Endometrium (tissue), 2 donors: ENCODE measurements around the gene TBX15.
"Not testable (repeated sequence)": the region's sequence is repeated elsewhere in the genome, so short reads cannot be mapped to it uniquely, and the experiment has no call there.

Experiments
- FAIRE-seq: peaks from 2 replicates; lab custom pipeline; 2012; peaks lifted over from hg19 to GRCh38; lab: Jason Lieb, UNC
- donor health status: control.
- donor health status: control.

Gene TBX15

GRCh38 chr1:118958937-118959631, 29.1 kb downstream of the TBX15 start:
- FAIRE-seq, result no peak

- no peak for FAIRE-seq
Observed at GRCh38 chr1:118958140-118958539, 30.0 kb downstream of the TBX15 start.

DNA sequence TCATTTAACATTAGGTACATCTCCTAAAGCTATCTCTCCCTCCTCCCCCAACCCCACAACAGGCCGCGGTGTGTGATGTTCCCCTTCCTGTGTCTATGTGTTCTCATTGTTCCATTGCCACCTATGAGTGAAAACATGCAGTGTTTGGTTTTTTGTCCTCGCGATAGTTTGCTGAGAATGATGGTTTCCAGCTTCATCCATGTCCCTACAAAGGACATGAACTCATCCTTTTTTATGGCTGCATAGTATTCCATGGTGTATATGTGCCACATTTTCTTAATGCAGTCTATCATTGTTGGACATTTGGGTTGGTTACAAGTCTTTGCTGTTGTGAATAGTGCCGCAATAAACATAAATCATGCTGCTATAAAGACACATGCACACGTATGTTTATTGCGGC, 30.6 kb downstream of the TBX15 start:
- not testable (repeated sequence) for FAIRE-seq

- no peak for FAIRE-seq
Observed at GRCh38 chr1:118954301-118954905, 33.7 kb downstream of the TBX15 start.

DNA sequence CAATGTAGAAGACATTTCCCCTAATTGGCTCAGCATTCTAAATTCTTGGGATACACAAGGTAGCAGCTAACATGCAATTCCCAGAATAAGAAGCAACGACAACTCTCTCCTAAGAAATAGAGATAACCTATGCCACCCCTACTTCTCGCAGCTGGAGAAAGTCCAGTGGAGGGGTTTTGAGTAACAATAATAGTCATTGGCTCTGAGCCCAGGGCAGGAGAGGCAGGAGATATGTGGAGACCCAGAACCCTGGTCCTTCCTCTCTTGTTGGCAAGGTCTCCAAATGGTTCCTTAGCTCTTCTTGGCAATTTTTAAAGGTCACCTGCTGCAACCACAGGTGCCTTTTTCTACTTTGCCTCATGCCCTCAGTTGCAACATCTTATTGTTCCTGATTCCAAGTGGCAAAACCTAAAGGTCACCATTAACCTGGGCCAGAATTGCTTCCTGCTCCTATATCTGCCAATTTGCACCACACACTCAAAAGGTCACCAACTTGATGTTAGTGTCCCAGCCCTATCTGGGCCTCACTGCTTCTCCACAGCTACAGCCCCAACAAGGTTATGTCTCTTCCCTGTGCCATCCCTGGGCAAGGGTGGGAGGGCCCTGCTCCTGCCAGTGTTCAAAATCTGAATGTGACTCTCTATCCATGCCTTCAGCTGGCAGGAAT, 36.7 kb downstream of the TBX15 start:
- no peak for FAIRE-seq

DNA sequence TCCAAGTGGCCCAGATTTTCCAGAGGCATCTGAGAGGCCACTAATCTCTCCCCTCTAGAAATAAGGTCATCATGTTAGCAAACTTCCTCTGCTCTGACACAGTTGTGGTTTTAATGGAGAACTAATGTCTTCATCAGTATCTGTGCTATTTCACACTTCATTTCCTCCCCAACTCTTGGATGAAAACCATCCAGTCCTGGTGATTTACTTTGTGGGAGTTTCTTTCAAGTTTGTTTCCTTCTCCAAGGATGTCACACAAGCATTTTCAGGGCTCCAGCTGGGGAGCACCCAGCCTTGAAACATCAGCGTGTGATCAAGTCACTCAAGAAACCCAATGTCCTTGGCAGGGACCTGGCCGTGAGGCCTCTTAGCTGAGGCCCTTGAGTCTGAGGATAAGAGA, 38.8 kb downstream of the TBX15 start:
- no peak for FAIRE-seq

DNA sequence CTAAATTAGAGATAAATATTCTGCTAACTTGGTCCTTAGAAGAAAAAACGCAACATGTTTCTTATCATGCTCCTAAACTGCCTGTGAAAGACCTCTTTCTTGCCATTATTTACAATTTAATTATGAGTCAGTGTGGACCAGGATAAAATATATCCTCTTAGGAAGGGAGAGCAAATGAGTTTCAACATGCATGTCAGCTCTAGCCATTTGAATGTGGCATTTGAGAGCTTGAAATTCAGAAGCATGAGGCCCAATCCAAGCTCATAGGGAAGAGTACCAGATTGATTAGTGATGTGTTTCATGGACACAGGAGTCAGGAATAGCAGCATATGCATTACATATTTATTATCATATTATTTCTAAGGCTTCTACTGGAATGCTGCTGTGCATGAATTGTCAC, 39.3 kb downstream of the TBX15 start:
- FAIRE-seq, result no peak

- no peak for FAIRE-seq
Observed at GRCh38 chr1:118948351-118948750, 39.8 kb downstream of the TBX15 start.

- no peak for FAIRE-seq
Observed at GRCh38 chr1:118947790-118948189, 40.4 kb downstream of the TBX15 start.

DNA sequence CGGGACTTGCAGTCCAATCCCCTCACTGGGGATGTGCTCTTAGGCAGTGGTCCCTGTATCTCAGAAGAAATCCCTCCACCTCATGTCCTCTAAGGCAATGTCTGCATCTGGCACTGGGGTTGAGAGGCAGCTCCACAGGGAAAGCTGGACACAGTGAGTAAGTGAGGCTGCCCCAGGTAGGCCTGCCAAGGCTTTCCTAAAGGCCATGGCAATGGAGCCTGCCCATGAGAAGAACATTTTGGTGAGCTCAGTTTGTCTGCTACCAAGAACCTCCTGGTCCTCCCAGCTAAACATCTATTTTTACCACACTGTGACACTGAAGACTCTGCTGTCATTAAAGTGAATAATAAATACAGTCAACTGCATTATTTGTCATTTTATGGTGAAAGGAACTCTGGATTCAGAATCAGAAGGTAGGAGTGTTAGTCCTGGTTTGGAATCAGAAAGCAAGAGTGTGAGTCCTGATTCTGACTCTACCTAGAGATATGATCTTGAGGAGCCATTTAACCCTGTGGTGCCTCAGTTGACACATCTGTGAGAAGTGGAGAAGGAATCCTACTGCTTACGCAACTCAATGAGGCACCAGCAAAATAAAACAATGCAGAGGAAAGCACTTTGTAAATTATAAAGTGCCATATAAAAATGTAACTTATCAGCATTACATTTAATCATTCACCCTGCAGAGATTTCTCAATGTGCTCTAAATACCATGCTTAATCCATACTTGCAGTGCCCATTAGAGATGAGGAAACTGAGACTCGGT, 41.0 kb downstream of the TBX15 start:
- no peak for FAIRE-seq

DNA sequence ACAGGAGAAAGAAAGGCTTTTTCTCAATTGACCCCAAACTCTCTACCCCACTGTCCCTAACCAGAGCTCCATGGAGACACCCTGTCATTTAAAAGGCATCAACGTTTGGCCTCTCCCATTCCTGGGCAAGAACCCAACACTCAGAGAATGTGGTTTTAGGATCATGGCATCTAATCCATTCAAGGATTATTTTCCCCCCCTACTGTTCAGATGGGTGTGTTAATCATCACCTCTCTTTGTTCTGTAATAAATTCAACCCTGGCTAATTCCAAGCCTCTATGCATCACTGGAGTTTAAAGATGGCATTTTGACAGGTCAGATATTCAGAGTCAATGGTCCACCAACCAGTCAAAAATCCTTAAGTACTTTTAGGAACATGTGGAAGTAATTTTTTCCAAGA, 42.7 kb downstream of the TBX15 start:
- FAIRE-seq, result no peak

- no peak for FAIRE-seq
Observed at GRCh38 chr1:118944546-118944945, 43.6 kb downstream of the TBX15 start.

DNA sequence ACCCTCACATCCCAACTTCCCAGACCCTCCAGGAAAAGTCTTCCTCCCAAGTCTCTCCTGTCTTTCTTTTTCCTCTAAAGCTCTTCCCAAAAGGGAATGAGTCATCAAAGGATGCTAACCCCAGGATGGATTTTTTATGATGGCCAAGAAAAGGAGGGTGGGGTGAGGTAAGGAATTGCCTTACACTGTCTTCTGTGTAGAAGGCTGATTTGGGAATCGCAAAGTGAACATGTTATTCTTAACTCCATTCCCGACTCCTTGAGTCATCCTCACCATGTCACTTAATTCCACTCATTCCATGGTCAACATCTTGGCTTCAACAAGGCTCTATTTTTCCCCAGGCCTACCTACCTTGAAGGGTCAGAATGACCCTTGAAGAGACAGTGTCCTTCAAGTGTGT, 44.0 kb downstream of the TBX15 start:
- no peak for FAIRE-seq

DNA sequence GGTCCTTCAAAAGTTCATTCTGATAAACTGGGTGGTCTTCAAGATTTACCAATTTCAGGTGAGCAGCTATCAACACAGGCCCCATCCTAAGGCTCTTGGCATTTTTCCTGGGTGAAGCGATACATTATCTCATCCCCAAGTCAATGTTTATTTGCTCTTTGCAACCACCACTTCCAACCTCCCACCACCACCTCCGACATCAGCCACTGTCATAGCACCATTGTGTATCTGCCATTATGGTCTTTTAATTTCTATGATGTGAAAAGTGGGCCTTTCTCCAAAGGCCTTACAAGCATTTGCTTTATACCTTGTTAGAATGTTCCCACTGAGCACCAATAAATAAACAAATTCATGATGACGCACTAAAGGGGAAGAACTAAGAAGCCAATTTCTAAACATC, 47.2 kb downstream of the TBX15 start:
- FAIRE-seq, result no peak

DNA sequence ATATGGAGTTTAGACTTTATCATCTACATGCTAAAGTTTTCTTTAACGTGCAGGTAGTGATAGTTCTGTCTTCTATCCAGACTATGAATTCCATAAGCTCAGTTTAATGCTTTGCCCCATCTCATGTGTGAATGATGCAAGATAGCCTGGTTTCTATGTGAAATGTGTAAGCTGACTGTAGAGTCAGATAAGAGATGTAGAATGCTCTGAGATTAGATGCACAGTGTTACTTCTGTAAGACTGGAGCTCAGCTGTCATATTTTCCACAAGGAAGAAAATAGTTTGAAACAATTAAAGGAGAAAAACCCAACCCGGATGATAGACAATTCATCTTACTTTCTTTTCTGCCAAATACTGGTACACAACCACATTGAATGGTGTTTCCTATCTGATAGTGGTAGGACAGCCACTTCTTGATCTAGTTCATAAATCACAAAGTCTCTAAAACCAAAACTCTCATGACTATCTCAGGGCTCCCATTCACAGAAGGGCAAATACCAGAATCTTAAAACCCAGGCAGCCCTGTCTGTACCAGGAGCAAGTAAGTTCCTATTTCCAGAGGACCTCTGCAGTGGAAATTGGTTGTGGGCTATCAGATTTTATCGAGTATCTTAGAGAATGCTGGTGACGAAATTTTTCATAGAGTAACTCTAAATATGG, 50.6 kb downstream of the TBX15 start:
- FAIRE-seq, result no peak

GRCh38 chr1:118934706-118935105, 53.4 kb downstream of the TBX15 start:
- FAIRE-seq, result no peak

DNA sequence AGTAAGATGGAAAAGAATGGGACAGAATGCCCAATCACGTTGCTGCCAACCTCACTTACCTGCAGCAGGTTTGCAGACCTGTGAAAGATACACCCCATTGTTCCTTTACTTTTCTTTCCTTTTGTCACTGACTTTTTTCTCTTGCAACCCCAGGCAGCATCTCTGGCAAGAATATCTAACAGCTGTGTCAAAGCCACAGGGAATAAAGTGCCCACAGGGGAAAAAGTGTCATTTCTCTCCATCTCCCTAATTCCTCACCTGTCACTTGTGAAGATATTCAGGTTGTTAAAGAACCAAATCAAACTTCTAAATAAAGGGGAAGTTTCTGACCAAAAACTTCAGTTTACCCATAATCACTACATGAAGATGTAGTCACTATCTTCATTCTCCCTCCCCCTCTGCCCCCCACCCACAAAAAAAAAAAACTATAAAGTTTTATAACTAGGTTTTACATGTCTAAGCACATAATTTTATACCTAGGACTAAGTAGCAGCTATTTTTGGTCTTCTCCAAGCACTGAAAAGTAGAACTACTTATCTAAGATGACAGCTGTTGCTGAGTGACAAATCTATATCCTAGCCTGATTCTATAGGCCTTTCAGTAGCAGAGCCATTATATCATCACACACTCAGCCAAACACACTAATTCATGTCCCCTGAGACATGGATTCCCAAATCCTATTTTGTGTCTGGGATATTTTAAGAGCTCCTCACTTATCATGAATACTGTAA, 54.9 kb downstream of the TBX15 start:
- no peak for FAIRE-seq

GRCh38 chr1:118931876-118932275, 56.3 kb downstream of the TBX15 start:
- no peak for FAIRE-seq

DNA sequence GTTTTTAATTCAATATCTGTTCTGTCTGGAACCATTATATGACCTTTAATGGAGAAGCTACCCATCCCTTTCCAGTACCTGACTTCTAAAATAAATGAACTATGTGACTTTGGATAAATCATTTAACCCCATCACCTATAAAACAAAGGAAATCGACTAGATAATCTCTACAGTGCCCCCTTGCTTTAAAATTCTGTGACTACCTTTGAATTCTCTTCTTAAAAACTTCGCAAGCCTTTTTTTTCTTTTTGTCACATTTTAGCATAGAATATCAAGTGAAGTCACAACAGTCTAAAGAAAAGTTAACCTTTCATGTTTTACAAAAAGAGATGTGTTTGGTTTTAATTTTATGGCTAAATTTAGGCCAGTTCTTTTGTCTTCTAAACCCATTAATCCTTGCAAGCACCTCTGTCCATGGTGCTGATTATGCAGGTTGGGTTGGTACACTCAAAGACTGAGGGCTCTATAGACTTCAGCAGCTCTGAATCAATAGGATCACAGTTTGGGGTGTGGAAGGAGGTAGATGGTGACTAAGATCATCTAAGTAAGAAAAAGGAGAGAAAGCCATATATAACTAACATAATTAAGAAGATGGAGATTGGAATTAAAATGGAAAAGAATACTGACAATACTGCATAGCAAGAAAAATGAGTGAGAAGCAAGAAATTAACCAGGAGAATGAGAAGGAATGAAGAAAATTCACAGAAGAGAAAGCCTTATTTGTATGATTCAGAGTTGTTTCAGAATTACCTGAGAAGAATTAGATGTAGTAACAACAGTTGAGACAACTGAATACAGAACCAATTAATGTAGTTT, 59.2 kb downstream of the TBX15 start:
- no peak for FAIRE-seq

- no peak for FAIRE-seq
Observed at GRCh38 chr1:118927427-118928187, 60.5 kb downstream of the TBX15 start.
